ENCODE measurements around the gene DGCR6.
"Not testable (repeated sequence)": the region's sequence is repeated elsewhere in the genome, so short reads cannot be mapped to it uniquely, and the experiment has no call there.

Gene DGCR6

DNA sequence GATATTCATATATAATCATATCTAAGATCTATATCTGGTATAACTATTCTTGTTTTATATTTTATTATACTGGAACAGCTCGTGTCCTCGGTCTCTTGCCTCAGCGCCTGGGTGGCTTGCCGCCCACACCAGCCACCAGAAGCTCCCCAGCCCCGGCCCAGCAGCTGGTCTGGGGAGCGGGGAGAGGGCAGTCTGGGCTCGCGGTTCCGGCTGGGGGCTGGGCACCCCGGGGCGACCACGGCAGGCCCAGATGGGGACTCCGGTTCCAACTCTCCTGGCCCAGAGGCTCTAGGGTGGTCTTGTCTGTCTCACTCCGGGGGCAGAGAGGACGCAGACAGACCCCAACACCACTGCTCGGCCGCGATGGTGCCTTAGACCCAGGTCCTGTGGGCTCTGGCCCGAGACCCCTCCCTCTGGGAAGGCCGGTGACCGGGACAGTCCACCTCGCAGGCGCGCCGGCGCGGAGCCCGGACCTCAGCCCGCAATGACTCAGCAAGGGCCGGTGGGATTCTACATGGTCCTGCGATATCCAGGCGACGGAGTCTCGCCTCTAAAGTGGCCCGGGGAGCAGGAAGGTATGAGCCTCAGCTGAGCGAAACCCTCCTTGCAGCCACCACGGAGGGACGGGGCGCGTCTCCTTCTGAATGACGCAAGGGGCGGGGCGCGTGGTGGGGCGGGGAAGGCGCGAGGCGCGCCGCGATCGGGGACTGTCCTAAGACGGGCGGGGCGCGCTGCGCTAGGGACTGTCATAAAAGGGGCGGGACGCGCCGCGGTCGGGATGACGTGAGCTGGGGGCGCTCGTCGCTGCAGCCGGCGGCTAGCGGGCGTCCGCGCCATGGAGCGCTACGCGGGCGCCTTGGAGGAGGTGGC, at the start of gene DGCR6:
DGCR6 (plus strand) TSS at position 781 of the 870 bp plus-strand sequence; CDS start at position 836, 55 bp downstream.
- no peak for DNase-seq

DNA sequence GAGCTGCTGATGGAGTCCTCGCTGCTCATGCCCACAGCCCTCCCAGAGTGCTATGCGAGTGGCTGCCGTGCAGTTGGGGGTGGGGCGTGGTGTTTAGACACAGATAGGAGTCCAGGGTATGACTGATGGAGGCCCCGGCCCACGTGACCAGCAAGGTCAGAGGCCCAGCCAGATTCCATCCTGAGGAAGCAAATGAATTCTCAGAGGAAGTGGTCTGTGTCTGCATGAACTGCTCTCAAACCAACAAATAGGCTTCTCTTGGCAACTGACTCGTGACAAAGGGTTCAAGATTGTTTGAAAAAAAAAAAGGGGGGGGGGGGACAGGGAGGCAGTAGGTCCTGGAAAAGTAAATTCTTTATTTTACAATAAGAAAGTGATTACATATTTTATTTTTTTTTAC, 46.8 kb upstream of the DGCR6 start:
- peak; percentile 1 for DNase-seq

DNA sequence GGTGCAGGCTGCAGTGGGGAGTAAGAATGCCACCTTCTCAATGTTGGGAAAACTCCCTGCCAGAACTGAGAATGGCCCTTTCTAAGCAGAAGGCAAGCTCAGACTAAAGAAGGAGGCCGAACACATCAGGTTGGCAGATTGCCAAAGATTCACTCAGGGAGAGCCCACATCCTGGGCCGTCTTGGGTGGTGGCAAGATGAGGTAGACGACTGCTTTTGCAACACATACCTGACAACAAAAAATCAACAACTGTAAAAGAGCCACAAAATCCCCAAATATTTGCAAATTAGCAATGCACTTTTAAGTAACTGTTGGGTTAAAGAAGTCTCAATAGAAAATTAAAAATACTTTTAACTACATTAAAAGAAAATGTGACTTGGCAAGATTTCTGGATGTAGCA, 24.9 kb upstream of the DGCR6 start:
- not testable (repeated sequence) for DNase-seq

DNA sequence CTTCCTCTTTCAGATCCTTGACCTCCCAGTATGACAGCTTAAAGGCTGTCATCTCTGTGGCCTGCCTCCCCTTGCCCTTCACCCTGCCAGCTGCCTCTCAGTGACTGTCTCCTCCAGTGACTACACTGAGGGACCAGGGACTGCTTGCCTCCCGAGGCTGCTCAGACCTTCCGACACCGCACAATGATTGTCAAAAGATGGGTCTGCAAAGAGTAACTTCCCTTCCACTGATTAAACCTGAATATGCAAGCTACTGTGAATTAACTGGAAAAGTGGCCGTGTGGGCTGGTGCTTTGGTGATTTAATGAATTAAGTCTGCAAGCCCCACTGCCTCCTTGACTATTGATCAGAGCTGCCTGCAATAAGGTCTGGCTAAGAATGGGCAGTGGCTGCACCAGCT, 21.7 kb upstream of the DGCR6 start:
- DNase-seq = not testable (repeated sequence)

DNA sequence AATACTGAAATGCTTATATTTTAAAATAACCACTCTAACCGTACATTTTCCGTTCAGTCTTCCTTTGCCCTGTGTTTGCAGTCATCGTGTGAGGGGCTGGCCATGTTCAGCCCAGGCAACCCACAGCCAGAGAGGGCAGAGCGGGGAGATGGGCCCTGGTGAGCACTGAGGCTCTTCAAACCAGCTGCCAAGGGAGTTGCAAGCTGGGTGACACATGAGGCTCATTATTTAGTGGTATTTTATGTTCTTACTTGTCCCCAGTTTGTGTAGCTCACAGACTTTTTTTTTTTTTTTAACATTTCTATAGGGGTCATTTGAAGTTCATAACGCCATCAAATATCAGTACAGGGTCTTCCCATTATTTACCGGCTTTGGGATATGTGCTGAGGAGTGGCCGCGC, 18.0 kb upstream of the DGCR6 start:
- DNase-seq = no peak

DNA sequence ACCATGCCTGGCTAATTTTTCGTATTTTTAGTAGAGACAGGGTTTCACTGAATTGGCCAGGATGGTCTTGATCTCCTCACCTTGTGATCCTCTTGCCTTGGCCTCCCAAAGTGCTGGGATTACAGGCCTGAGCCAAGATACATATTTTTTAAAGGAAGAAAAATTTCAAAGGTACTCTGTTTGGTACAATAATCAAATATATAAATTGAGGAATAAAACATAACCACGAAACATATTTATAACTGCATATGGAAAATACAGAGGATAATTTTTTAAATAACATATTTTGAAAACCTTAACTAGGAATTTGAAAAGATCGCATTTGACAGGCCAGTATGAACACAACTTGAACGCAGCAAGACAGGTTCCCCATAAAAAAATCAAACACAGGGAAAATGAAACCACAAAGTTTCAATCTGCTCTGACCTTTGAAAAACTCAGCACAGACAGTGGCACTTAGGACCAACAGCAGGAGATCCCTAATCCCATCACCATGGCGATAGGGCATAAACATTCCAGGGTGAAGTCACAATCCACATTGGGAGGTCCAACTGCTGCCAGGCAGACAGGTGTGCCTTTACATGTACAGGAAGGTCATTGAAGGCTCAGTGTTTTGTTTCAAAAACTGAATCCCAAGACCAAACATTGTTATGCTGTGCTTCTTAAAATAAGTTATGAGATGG, 15.5 kb upstream of the DGCR6 start:
- DNase-seq = not testable (repeated sequence)

DNA sequence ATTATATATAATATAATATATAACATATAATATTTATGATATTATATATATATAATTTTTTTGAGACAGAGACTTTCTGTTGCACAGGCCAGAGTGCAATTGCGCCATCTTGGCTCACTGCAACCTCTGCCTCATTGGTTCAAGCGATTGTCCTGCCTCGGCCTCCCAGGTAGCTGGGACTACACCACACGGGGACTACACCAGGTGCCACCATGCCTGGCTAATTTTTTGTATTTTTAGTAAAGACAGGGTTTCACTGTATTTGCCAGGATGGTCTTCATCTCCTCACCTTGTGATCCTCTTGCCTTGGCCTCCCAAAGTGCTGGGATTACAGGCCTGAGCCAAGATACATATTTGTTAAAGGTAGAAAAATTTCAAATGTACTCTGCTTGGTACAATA, 12.3 kb upstream of the DGCR6 start:
- not testable (repeated sequence) for DNase-seq

DNA sequence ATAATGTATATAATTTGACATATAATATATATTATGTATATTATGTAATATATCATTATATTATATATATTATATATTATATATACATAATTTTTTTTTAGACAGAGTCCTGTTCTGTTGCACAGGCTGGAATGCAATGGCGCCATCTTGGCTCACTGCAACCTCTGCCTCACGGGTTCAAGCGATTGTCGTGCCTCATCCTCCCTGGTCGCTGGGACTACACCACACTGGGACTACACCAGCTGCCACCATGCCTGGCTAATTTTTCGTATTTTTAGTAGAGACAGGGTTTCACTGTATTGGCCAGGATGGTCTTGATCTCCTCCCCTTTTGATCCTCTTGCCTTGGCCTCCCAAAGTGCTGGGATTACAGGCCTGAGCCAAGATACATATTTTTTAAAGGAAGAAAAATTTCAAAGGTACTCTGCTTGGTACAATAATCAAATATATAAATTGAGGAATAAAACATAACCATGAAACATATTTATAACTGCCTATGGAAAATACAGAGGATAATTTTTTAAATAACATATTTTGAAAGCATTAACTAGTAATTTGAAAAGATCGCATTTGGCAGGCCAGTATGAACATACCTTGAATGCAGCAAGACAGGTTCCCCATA, 10.0 kb upstream of the DGCR6 start:
- DNase-seq = not testable (repeated sequence)

DNA sequence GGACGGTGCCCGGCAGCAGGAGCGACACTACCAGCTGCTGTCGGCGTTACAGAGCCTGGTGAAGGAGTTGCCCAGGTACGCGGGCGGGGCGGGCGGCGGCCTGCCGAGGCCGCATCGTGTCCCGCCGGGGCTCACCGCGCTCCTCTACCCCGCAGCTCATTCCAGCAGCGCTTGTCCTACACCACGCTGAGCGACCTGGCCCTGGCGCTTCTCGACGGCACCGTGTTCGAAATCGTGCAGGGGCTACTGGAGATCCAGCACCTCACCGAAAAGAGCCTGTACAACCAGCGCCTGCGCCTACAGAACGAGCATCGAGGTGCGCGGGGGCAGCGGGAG, 258 bp downstream of the DGCR6 start:
- DNase-seq = not testable (repeated sequence)

DNA sequence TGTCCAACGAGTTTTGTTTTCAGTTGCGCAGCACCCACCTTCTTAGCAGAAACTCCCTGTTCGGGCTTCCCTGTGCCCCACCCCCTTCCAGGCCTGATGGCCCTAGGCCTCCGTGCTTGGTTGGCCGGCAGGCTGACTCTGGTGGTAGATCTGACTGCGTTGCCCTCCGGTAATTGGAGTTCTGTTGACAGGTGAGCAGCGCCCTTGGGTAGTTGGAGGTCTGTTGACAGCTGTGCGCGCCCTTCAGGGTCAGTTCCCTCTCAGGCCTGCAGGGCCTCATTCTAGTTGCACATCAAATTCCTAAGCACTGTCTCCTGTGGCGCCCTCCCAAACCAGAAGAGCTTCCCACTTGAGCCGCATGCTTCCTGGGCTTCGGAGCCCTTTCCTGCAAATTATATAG, 776 bp downstream of the DGCR6 start:
- DNase-seq = no peak

DNA sequence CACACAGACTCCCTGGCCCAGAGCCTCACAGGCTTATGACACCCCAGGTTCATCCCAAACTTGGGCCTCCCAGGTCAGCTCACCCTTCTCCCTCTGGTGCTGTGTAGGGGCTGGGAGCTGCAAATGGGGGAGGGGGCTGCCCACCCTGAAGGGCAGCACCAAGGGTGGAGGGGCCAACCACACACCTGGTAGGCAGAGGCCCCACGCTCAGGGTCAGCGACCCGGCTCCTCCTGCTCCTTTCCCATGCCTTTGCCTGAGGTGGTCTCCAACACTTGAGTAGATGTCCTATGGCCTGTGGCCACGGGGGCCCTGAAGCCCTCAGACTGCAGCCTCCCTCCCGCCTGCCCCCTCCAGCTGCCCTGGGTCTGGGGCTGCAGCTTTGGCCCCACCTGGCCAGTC, 3.4 kb downstream of the DGCR6 start:
- no peak for DNase-seq

DNA sequence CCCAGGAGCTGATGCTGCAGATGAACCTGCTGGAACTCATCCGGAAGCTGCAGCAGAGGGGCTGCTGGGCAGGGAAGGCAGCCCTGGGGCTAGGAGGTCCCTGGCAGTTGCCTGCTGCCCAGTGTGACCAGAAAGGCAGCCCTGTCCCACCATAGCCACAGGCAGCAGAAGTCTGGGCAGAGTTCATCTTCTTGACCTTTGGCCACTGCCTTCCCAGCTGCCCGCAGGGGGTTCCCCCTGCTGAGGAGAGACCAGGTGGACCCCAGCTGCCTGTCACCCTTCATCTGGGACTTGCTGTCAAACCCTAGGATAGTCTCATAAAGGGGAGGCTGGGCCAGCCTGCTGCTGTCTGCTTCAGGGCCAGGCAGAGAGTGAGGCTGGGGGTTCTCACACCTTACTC, 5.4 kb downstream of the DGCR6 start:
- not testable (repeated sequence) for DNase-seq

DNA sequence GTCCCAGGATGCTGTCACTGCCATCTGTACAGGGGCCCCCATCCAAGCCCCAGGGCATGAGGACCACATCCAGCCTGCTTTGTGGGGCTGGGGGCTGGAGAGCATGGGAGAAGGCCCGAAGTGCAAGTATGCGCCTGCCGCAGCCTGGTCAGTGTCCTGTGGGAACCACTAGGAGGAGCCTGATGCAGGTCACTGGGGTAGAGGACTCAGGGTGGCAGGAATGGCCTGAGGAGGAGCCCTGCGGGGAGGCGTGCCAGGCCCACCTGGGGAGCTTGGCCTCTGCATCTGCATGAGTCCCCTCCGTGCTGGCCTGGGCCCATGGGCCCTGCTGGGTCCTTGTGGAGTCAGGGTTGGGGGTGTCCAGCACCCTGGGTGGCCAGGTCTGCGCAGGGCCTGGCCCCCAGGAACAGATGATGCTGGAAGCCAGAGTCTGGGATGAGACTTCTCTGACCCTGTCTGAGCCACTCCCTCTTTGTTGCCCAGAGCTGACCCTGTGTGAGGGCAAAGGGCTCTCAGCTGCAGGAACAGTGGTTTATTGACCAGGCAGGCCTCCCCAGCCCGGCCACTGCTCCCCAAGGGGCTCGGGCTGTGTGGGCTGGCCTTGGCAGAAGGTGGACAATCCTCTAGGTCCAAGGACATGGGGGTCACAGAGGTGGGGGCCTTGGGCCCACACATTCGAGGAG, 6.3 kb downstream of the DGCR6 start:
- DNase-seq = not testable (repeated sequence)

DNA sequence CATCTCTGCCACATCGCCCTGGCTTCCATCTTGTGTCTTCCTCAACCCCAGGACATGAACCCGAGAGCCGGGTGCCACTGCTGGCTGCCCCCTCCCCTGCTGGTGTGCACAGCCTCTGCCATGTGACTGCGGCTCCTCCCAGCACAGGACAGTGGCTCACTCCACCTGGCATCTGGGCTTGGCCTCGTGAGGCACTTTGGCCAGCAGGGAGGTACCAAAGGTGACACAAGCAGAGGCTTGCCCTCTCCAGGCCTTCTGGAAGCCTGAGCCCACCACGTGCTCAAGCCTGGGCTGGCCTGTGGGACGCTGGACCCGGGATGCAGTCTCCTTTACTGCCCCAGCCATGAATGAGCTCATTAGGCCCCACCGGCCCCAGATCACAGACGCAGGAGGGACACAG, 8.4 kb downstream of the DGCR6 start:
- DNase-seq = not testable (repeated sequence)

DNA sequence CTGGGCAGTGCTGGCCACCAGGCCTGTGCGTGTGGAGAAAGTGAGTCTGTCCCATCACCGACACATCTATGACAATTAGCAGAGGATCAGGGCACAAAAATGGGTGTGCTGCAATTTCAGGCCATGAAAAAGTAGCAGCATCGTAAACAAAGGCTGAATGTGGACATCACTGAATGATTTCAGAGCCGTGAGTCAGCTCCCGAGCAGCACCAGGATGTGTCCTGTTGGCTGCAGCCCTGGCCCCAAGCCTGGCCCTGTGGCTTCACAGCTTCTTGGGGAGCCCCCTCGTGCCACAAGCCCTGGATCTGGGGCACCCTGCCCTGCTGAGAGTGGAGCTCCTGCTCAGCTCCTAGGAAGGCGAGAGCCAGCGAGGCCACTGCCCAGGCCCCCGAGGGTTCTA, 9.4 kb downstream of the DGCR6 start:
- DNase-seq = not testable (repeated sequence)

DNA sequence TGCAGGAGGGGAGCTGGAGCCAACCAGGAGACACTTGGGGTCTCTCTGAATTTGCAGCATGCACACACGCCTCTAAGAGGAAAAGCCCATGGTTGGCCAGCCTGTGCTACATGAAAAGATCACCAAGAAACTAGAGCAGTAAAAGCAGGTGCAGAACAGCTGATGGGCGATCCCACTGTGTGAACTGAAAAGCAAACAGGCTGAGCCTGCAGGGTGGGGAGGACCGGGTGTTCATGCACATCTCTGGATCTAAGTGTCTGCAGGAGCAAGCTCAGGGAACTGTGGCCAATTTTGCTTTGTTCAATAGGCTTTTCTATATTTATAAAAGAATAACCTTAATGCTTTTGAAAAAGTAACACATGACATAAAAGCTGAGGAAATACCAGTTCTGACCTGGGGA, 11.7 kb downstream of the DGCR6 start:
- not testable (repeated sequence) for DNase-seq

DNA sequence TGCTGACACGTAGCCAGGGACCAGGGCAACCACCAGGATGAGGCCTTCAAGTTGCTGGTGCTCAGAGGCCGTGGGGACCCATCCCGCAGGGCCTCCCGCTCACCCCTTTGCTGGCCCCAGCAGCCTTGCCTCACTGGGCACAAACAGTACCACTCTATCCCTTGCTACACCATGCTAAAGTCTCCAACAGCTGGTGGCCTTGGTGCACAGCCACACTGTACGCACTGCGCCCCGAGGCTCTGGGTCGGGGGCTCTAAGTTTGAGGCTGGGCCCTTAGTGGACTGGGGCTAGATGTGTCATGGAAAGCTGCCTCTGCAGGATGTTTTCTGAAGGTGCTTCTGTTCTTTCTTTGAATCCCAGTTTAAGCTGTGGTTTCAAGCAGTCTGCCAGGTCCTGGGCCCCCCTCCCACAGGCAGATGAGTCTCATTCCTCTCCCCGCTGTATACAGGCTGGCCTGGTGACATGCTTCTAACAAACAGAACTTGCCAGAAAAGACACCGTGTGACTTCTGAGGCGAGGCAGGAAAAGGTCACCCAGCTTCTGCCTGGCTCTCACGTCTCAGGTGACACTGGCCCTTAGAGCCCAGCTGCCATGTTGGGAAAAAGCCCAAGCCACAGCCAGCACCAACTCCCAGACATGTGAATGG, 14.3 kb downstream of the DGCR6 start:
- not testable (repeated sequence) for DNase-seq

DNA sequence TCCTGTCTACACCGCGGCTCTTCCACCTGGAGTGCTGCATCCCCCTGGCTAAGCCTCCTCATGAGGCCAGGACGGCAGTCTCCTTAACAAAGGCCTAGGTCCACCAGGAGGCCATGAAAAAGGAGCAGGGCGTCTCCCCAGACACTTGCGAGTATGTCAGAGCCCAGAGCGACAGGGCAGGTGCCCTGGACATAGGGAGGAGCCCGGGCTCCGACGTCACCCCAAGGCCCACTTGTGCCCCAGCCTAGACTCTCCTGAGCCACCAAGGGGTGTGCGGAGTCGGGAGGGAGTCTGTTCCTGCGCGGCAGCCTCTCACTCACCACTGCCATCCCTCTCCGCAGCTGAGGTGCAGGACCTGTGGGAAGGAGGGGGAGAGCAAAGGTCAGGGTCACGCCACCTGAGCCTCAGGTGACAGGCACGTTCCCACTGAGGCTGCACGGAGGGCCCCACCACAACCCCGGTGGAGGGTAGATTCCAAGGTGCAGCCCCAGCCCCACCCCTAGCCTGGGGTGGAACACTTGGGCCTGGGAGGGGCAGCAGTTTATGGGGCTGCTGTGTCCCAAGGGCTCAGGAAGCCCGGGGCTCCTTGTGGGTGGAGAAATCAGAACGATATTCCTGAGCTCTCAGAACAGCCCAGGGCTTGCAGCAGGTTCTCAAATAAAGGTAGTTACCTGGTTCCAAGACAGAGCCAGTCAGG, 19.4 kb downstream of the DGCR6 start:
- DNase-seq = no peak

DNA sequence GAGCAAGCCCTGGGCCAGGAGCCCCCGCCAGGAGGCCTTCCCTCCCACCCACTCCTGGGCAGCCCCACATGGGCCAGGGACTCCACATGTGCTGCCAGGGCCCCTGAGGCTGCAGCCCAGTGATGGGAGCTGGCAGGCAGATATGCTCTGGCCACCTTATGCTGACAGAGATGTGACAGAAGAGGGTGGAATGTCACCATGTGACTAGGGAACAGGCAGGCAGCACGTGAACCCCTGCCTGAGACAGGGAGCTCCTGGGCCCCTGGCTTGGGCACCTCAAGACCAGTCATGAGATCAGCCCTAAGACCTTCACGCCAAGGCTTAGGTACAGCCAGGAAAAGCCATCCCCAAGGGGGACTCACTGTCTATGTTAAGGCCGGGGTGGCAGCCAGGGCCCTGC, 20.9 kb downstream of the DGCR6 start:
- no peak for DNase-seq

DNA sequence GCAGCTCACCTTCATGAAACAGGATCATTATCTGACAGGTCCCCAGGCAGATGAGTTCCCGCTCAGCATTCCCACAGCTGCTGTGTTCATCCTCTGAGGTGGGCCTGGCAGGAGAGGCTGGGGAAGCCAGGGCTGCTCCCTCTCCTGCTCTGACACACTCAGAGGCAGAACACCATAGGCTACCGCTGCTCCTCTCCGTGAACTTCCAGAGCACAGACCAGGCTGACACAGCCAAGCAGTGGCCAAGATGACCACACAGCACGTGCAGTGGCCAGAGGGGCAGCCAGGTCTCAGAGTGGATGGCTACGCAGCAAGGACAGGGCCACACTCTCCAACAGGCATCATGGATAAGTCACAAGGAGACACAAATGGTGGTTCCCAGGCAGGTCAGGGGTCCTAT, 21.5 kb downstream of the DGCR6 start:
- no peak for DNase-seq

DNA sequence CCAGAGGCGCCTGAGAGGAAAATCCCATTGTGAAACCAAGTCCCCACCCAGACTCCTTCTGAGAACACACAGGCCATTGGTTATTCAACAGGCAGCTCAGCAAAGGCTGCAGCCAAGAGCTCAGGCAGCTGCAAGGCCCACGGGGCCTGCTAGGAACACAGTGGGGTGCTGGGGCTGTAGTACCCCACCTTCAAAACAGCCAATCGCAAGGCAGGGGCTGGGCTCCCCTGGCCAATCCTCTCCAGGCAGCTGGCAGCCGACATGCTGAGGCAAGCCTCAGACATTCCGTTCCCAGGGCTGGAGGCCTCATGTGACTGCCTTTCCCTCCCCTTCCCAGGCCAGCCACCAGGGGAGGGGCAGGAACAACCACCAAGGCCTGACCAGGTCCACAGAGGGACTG, 23.3 kb downstream of the DGCR6 start:
- DNase-seq = no peak
